BJ (cell line): ENCODE measurements around the gene CDH11. TPM values are rescaled to one million over a fixed set of nuclear protein-coding genes. Genes with fewer than 3 reads are reported as not detected.

Experiments
- CTCF ChIA-PET: fragments of 350-600 bp; formaldehyde crosslinking; extraction: SDS; loops from one replicate; lab custom pipeline; 2021; ENCODE audit warnings: antibody characterized with exemption, inconsistent platforms; lab: Yijun Ruan, JAX
- POLR2A ChIA-PET: fragments of 300-600 bp; sonication (Branson Sonifier 250); formaldehyde crosslinking; extraction: SDS; loops from one replicate; lab custom pipeline; 2021; ENCODE audit warnings: antibody characterized with exemption; lab: Charles Lee
- DNase-seq: peaks from one replicate; pipeline ENCODE4 v3.0.0-alpha.2; 2011; ENCODE audit warnings: low read depth
- H3K27me3 ChIP-seq: 2 replicates; pipeline ENCODE4 v1.6.0; 2011; ENCODE audit warnings: low read length; ENCODE audit not compliant: control insufficient read depth, insufficient read depth
- H3K36me3 ChIP-seq: 2 replicates; pipeline ENCODE4 v1.5.1; 2011; ENCODE audit warnings: low read length; ENCODE audit not compliant: control insufficient read depth, insufficient read depth
- H3K4me3 ChIP-seq: 2 replicates; pipeline ENCODE4 v1.5.1; 2011; ENCODE audit warnings: low read depth, mild to moderate bottlenecking, control low read depth, low read length
- CTCF ChIP-seq: IDR thresholded peaks from 2 replicates; pipeline ENCODE4 v1.5.1; 2011; ENCODE audit warnings: low read depth, mild to moderate bottlenecking, control low read depth, inconsistent platforms, low read length, moderate library complexity; ENCODE audit not compliant: insufficient read depth
- polyA plus RNA-seq: library from polyadenylated mRNA; depleted of rRNA; stranded (reverse); fragments of >200 nt; gene quantifications from 2 replicates; pipeline ENCODE4 v1.2.3, GENCODE V29; 2011

The CDH11 gene
- polyA plus RNA-seq, 1 experiment, result 589 TPM

GRCh38 chr16:65120831-65121721, 787 bp downstream of the CDH11 start:
- H3K4me3 ChIP-seq, result peak overlapping the region; percentile 64
- H3K36me3 ChIP-seq, result no peaks in the 10 kb centered on the region
- no peaks in the 10 kb centered on the region; the same call in 1 of the 2 replicates for H3K27me3 ChIP-seq
- no peak for DNase-seq
- ChIA-PET POLR2A (interaction anchor here (0.6 to 1.0 kb wide), 2 partner anchors 191 to 343 kb away, joined by 3 to 4 read pairs; no protein-coding TSS in a partner anchor), CTCF (interaction anchor here (0.9 to 2.1 kb wide), 5 partner anchors 49 to 1152 kb away, joined by 3 to 9 read pairs (median 3); no protein-coding TSS in a partner anchor)
- TF ChIP-seq CTCF, result no peak

DNA sequence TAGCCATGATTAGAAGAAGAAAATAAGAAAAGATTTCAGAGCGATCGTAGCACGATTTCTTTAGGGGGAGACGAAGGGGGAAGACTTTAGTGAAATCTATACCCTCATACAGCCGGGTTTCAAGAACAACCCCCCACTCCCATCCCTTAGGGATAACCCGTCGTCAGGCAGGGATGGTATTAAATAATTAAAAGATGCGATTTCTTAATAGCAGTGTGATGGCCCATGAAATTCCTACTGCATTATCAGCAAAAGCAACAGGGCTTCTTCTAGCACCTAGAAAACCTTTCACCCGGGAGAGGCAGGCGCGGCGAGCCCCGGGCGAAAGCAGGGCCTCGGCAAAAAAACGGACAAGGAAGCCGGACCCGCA, 1.4 kb downstream of the CDH11 start:
- no peak for TF ChIP-seq CTCF
- no peaks in the 10 kb centered on the region for H3K36me3 ChIP-seq
- H3K27me3 ChIP-seq, result no peaks in the 10 kb centered on the region; the same call in 1 of the 2 replicates
- ChIA-PET CTCF (interaction anchor here (0.9 to 1.1 kb wide), 2 partner anchors 50 to 428 kb away, joined by 3 read pairs; no protein-coding TSS in a partner anchor), POLR2A (interaction anchor here (1.0 kb wide), 1 partner anchor 192 kb away, joined by 3 read pairs; no protein-coding TSS in a partner anchor)
- no peak for DNase-seq
- H3K4me3 ChIP-seq, result peak overlapping the region; percentile 64

DNA sequence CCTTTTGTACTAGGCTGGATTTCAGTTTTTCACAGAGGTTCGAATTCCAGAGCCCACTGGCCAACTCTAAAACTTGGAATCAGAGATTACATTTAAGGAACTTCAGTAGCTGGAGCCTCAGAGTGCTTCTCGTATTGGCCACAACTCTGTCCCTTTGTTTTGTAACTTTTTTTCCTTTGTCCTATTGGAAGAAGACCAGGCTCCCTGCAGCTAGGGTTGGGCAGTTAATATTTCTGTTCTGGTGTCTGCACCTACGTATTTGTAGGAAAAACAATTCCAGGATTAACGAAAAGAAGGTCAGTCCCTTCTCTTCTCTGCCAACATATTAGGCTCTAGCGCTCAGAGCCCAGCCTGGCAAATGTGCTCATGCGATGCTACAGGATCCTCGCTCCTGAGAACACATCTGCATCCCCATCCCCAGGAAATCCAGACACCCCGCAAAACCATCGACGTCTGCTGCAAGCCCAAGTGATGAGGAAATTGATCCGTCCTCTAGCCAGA, 1.9 kb downstream of the CDH11 start:
- TF ChIP-seq CTCF, result no peak
- Histone ChIP-seq H3K4me3 (peak overlapping the region; percentile 64), H3K36me3 (no peaks in the 10 kb centered on the region), H3K27me3 (no peaks in the 10 kb centered on the region; the same call in 1 of the 2 replicates)
- POLR2A ChIA-PET, result interaction anchor here (0.5 kb wide), 1 partner anchor 1147 kb away, joined by 3 read pairs; no protein-coding TSS in a partner anchor
- CTCF ChIA-PET, result no interaction called here
- peak; percentile 53 for DNase-seq

DNA sequence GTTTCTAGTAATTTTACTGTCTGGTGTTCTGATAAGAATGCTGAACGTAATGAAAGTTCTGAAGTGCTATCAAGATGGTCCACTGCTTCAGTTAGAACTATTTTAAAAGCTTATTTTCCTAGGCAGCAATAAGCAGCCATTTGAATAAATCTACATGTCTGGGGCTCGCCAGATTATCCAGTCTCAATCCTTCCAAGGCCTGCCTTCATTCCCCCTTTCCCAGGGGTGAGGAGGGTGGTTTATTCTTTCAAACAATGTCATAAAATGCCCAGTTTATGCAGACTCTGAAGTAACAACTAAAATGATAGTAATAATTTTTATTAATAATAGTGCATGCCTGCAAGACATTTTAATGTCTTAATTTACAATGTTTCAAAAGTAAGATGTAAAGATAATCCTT, 2.4 kb downstream of the CDH11 start:
- Histone ChIP-seq H3K36me3 (peaks cover 1% of the 10 kb centered on the region), H3K27me3 (no peaks in the 10 kb centered on the region; the same call in 1 of the 2 replicates), H3K4me3 (peak overlapping the region; percentile 64)
- DNase-seq, result no peak
- no peak for TF ChIP-seq CTCF
- CTCF ChIA-PET, result no interaction called here
- POLR2A ChIA-PET, result interaction anchor here (0.5 kb wide), 1 partner anchor 1147 kb away, joined by 3 read pairs; no protein-coding TSS in a partner anchor

GRCh38 chr16:65118871-65119270, 3.0 kb downstream of the CDH11 start:
- no peak for TF ChIP-seq CTCF
- Histone ChIP-seq H3K4me3 (peak overlapping the region; percentile 64), H3K36me3 (peaks cover 3% of the 10 kb centered on the region), H3K27me3 (no peaks in the 10 kb centered on the region; the same call in 1 of the 2 replicates)
- ChIA-PET CTCF (no interaction called here), POLR2A (no interaction called here)
- DNase-seq, result no peak
